ENCODE data around the gene ZBTB8A. TPM values are rescaled to one million over a fixed set of nuclear protein-coding genes. Genes with fewer than 3 reads are reported as not detected.

The ZBTB8A gene
- total and polyA plus RNA-seq, 2 of the 8 experiments (the other 6 are each of a cell fraction or from before 2014, with no cell fraction given) = 2.9 to 10.4 TPM

GRCh38 chr1:32546611-32547010 is 7.4 kb downstream of the ZBTB8A start:
- H3K4me2 ChIP-seq (ENCODE audit: insufficient read depth in 1 of 2, low read depth in 2 of 2, low read length in 2 of 2) = no peak overlapping the region
- H2AK5ac ChIP-seq (ENCODE audit: low read depth, low read length) = no peak overlapping the region
- H3K18ac ChIP-seq (ENCODE audit: extremely low read depth, low read length) = no peak overlapping the region
- H3K4me3 ChIP-seq (ENCODE audit: extremely low read depth in 1 of 4, insufficient read depth in 2 of 4, low read depth in 3 of 4, low read length in 4 of 4) = no peak overlapping the region
- H3K4ac ChIP-seq (replicated peaks; ENCODE audit: insufficient read length, low read depth, low read length) = no peak overlapping the region
- FAIRE-seq (no peak), DNase-seq (ENCODE audit: low read depth in 1 of 2, low spot score in 2 of 2) (no peak)
- no peak overlapping the region for H3K27ac ChIP-seq (ENCODE audit: low read depth, low read length)
- no peak overlapping the region for H2AFZ ChIP-seq (ENCODE audit: low read length)
- peaks cover 3 to 6% of the 10 kb centered on the region in 2 experiments for H4K20me1 ChIP-seq (replicated peaks in 1 of 2; ENCODE audit: control insufficient read depth in 1 of 2, insufficient read depth in 2 of 2, low read length in 2 of 2)
- H2BK20ac ChIP-seq (ENCODE audit: low read length) = no peak overlapping the region
- no peaks in the 10 kb centered on the region; a peak in 1 of 7 replicates for H3K4me1 ChIP-seq (replicated peaks in 1 of 4; ENCODE audit: control insufficient read depth in 3 of 4, insufficient read depth in 4 of 4, low read length in 3 of 4)
- no peak overlapping the region for H4K91ac ChIP-seq (replicated peaks; ENCODE audit: insufficient read length, low read length)
- H4K5ac ChIP-seq (ENCODE audit: insufficient read length, low read depth, low read length) = no peak overlapping the region
- H3K14ac ChIP-seq (ENCODE audit: insufficient read length) = no peak overlapping the region
- H3K23ac ChIP-seq (ENCODE audit: insufficient read length) = no peak overlapping the region
- POLR2A ChIA-PET (ENCODE audit: partially characterized antibody) = no interaction called here
- H2BK5ac ChIP-seq (ENCODE audit: low read depth, low read length) = no peak overlapping the region
- H3K79me2 ChIP-seq (ENCODE audit: control insufficient read depth in 1 of 2, insufficient read depth in 2 of 2, low read length in 2 of 2) = peaks cover 0 to 25% of the 10 kb centered on the region in 2 experiments; a peak in 2 of 4 replicates
- H3K27me3 ChIP-seq (replicated peaks in 1 of 4; ENCODE audit: control insufficient read depth in 3 of 4, extremely low read depth in 1 of 4, insufficient read depth in 3 of 4, low read length in 3 of 4) = no peaks in the 10 kb centered on the region
- H3K9ac ChIP-seq (replicated peaks in 1 of 4; ENCODE audit: extremely low read depth in 1 of 4, low read depth in 3 of 4, low read length in 3 of 4) = no peak overlapping the region
- H3K79me1 ChIP-seq (ENCODE audit: low read depth, low read length) = no peaks in the 10 kb centered on the region
- H3K36me3 ChIP-seq (ENCODE audit: control insufficient read depth in 2 of 4, insufficient read depth in 4 of 4, low read length in 3 of 4) = no peaks in the 10 kb centered on the region
- CTCF ChIA-PET (ENCODE audit: partially characterized antibody) = interaction anchor here (1.2 kb wide), 1 partner anchor 25 kb away, joined by 3 read pairs; no protein-coding TSS in a partner anchor
- H3K9me3 ChIP-seq (ENCODE audit: insufficient read depth in 2 of 2, low read depth in 1 of 2, low read length in 1 of 2) = no peaks in the 10 kb centered on the region
- no peak overlapping the region for H3K56ac ChIP-seq (replicated peaks; ENCODE audit: insufficient read length, low read depth, low read length)
- H2BK15ac ChIP-seq (ENCODE audit: low read length) = no peak overlapping the region
- H3K23me2 ChIP-seq (ENCODE audit: low read depth, low read length) = no peaks in the 10 kb centered on the region
- TF ChIP-seq ASH2L (IDR thresholded peaks at IDR 0.05; ENCODE audit: low read length) (no peak), MAX (IDR thresholded peaks at IDR 0.05) (no peak), TEAD4 (IDR thresholded peaks at IDR 0.05; ENCODE audit: low read depth, low read length) (no peak), RBBP5 (IDR thresholded peaks at IDR 0.05; ENCODE audit: borderline replicate concordance, low read depth, low read length) (no peak), HDAC2 (IDR thresholded peaks at IDR 0.05; ENCODE audit: borderline replicate concordance in 1 of 2, low read depth in 2 of 2, low read length in 2 of 2) (no peak), SUZ12 (IDR thresholded peaks at IDR 0.05; ENCODE audit: low read length) (no peak), TAF7 (optimal IDR thresholded peaks at IDR 0.05; ENCODE audit: borderline replicate concordance, low read depth, low read length) (no peak), JUN (IDR thresholded peaks at IDR 0.05; ENCODE audit: low read depth, low read length) (no peak), POLR2A (IDR thresholded peaks at IDR 0.05; ENCODE audit: control extremely low read depth in 1 of 2, low read depth in 2 of 2, low read length in 2 of 2) (no peak), CBX5 (IDR thresholded peaks at IDR 0.05; ENCODE audit: low read depth, low read length) (no peak), YY1 (IDR thresholded peaks at IDR 0.05; ENCODE audit: low read depth, low read length) (no peak), CHD2 (IDR thresholded peaks at IDR 0.05; ENCODE audit: low read length) (no peak), RFX5 (IDR thresholded peaks at IDR 0.05; ENCODE audit: borderline replicate concordance, low read depth, low read length) (no peak), TCF12 (IDR thresholded peaks at IDR 0.05; ENCODE audit: low read depth, low read length) (no peak), SIX5 (IDR thresholded peaks at IDR 0.05; ENCODE audit: low read depth, low read length) (no peak)
- no peak overlapping the region for H2BK120ac ChIP-seq (replicated peaks; ENCODE audit: low read depth, low read length)
- no peak overlapping the region for H2BK12ac ChIP-seq (ENCODE audit: low read depth, low read length)
- H4K8ac ChIP-seq (ENCODE audit: extremely low read depth, insufficient read depth, low read length) = no peak overlapping the region
- 96% methylated on average over 4 of the region's 4 CpGs; no CpG with 5 or more reads in 1 of the 2 experiments for WGBS, 2 experiments (ENCODE audit: extremely low coverage in 1 of 2, insufficient coverage in 1 of 2, insufficient read length in 1 of 2, insufficient replicate concordance in 2 of 2, low coverage in 1 of 2, low lambda C conversion rate in 2 of 2, missing lambda C conversion rate in 1 of 2)
